ENCODE measurements around the gene CIITA. TPM values are rescaled to one million over a fixed set of nuclear protein-coding genes. Genes with fewer than 3 reads are reported as not detected.

Gene CIITA
- total RNA-seq, 2 donors from 2014 or later: 25.2 to 31.0 TPM

DNA sequence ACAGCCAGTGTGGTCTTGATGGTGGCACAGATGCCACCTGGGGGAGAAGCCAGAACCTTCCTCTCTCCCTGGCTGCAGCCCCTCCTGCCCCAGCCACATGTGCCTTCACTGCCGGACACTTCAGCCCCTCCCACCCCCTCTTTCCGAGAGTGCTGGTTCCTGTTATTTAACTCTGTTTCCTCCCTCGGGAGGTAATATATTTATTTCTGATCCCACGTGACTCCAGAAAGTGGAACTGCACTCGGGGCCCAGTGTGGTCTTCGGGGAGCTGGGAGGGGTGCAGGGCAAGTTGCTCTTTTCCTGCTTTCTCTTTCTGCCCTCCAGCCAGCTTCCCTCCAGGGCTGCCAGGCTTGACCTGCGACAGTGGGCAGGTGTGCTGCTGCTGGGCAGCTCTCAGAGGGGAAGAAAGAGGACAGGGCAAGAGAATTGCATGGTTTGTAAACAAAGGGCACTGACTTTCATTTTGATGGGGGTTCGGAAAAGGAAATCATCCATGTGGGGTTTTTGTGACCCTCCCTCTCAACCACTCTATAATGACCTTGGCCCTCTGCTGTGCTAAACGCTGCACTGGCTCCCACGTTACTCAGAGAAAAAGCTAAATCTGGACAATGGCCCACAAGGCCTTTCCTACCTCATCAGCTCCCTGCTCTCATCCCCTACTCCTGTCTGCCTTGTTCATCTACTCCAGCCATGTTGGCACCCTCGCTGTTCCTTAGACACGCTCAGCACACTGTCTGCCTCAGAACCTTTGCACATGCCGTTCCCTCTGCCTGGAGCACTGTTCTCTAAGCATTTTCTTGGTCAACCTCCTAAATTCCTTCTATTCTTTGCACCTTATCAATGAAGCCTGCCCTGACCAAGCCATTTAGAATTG is 8.2 kb upstream of the CIITA start:
- no peak for ATAC-seq (ENCODE audit: insufficient number of reproducible peaks, low FRiP score, low read depth)
- peak overlapping the region in 1 of 2 donors; percentile 10 for H3K27ac ChIP-seq

DNA sequence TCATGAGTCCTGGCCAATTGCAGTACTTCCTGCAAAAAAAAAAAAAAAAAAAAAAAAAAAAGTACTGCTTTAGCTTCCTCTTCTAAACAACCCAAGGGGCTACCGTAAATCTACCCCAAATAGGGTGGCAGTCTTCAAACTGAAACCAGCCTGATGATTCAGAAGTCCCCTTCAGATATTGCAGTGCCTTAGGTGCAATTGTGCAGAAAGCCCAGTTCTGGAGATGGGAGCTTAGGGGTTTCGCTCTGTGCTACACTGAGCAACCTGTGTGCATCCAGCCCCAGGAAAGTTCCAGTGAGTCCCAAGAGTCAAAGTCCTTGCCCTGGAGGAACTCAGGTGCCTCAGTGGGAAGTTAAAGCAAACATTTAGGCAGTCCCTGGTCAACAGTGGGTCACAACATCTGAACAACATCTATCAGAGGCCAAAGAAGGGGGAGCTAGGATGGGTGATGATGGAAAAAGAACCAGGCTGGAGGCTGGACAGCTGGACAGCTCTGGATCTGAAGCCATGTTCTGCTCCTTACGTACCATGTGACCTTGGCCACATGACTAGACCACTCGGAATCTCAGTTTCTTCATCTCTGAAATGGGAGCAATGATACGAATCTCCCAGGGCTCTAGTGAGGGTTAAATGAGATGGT is 6.7 kb upstream of the CIITA start:
- no peak overlapping the region for H3K27ac ChIP-seq

More for the DNA sequence above, 8.2 kb upstream of the CIITA start:
- peak overlapping the region; percentile 20 for H3K4me3 ChIP-seq
- TF ChIP-seq, protein P1, sequence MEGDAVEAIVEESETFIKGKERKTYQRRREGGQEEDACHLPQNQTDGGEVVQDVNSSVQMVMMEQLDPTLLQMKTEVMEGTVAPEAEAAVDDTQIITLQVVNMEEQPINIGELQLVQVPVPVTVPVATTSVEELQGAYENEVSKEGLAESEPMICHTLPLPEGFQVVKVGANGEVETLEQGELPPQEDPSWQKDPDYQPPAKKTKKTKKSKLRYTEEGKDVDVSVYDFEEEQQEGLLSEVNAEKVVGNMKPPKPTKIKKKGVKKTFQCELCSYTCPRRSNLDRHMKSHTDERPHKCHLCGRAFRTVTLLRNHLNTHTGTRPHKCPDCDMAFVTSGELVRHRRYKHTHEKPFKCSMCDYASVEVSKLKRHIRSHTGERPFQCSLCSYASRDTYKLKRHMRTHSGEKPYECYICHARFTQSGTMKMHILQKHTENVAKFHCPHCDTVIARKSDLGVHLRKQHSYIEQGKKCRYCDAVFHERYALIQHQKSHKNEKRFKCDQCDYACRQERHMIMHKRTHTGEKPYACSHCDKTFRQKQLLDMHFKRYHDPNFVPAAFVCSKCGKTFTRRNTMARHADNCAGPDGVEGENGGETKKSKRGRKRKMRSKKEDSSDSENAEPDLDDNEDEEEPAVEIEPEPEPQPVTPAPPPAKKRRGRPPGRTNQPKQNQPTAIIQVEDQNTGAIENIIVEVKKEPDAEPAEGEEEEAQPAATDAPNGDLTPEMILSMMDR (IDR thresholded peaks at IDR 0.05): no peak
- H3K9me3 ChIP-seq: no peaks in the 10 kb centered on the region
- no peaks in the 10 kb centered on the region for H3K36me3 ChIP-seq
- H3K4me1 ChIP-seq (ENCODE audit: control insufficient read depth in 1 of 2, low read depth in 2 of 2): no peaks in the 10 kb centered on the region
- no peaks in the 10 kb centered on the region for H3K27me3 ChIP-seq (replicated peaks; ENCODE audit: insufficient read depth)
- no peak for DNase-seq (ENCODE audit: low spot score)

DNA sequence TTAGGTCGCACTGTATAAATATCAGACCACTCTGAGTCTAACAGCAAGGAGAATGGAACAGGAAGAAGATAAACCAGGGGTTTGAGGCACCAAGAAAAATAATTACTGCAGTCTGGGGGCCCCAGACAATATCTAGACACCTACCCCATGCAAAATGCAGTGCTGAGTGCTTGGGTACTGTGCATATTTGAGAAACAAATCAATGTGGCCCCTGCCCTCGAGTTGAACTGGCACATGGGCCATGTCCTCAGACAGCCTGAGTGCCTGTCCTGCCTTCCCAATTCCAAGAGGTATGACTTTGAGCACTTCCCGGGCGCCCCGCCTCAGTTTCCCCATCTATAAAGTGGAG is 6.2 kb upstream of the CIITA start:
- ATAC-seq (ENCODE audit: insufficient number of reproducible peaks, low FRiP score, low read depth): no peak
- no peaks in the 10 kb centered on the region for H3K27me3 ChIP-seq (replicated peaks; ENCODE audit: insufficient read depth)

More for the DNA sequence above, 6.7 kb upstream of the CIITA start:
- Histone ChIP-seq H3K4me1 (ENCODE audit: control insufficient read depth in 1 of 2, low read depth in 2 of 2) (no peaks in the 10 kb centered on the region), H3K4me3 (no peak overlapping the region), H3K9me3 (no peaks in the 10 kb centered on the region), H3K27me3 (replicated peaks; ENCODE audit: insufficient read depth) (no peaks in the 10 kb centered on the region), H3K36me3 (no peaks in the 10 kb centered on the region)
- TF ChIP-seq, protein P1 (IDR thresholded peaks at IDR 0.05): no peak
- ATAC-seq (ENCODE audit: insufficient number of reproducible peaks, low FRiP score, low read depth): no peak
- no peak for DNase-seq (ENCODE audit: low spot score)

DNA sequence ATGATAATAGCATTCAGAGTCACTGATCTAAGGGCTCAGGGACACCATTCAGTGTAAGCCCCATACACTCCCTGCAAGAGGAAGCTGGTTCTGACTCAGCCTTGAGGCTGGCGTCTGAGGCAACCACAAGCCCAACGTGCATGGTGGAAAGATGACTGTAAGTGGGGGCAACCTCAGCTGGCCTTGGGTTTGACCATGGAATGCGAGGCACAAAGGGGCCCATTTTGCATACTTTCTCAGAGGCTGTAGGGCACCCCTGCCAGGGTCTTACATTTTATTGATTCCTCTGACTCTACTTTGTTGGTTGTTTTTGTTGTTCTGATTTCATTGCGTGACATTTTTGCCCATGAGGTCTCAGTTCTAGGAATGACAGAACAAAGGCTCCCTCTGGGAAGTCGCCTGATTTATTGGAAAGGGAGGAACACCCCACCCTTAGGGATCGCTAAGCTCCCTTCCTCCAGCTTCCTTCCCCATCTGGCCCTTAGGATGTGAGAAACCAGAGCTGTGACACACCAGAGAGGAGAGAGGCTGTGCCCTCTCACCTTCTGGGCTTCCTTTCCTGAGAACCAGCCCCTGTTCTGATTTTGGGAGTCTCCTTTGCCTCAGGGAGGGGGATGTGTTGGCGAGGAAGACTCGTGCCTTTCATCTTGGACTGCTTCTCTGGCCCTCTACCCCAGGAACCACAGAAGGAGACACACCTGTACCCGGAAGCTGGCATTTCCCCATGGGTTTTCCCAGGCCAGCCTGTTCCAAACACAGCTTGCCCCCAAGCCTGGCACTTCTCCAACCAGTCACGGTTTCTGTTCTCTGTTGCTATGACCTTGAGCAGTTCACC is 5.6 kb upstream of the CIITA start:
- no peak for ATAC-seq (ENCODE audit: insufficient number of reproducible peaks, low FRiP score, low read depth)
- Histone ChIP-seq H3K4me1 (ENCODE audit: control insufficient read depth in 1 of 2, low read depth in 2 of 2) (no peaks in the 10 kb centered on the region), H3K36me3 (no peaks in the 10 kb centered on the region), H3K4me3 (no peak overlapping the region), H3K27me3 (replicated peaks; ENCODE audit: insufficient read depth) (no peaks in the 10 kb centered on the region), H3K9me3 (no peaks in the 10 kb centered on the region), H3K27ac (peak overlapping the region in 1 of 2 donors; percentile 16)
- no peak for DNase-seq (ENCODE audit: low spot score)
- TF ChIP-seq, protein P1 (IDR thresholded peaks at IDR 0.05): no peak

More for the DNA sequence above, 6.2 kb upstream of the CIITA start:
- no peak for DNase-seq (ENCODE audit: low spot score)
- H3K9me3 ChIP-seq: no peaks in the 10 kb centered on the region
- no peak overlapping the region for H3K4me3 ChIP-seq
- no peaks in the 10 kb centered on the region for H3K36me3 ChIP-seq
- TF ChIP-seq, protein P1 (IDR thresholded peaks at IDR 0.05): no peak
- peak overlapping the region in 1 of 2 donors; percentile 16 for H3K27ac ChIP-seq
- no peaks in the 10 kb centered on the region for H3K4me1 ChIP-seq (ENCODE audit: control insufficient read depth in 1 of 2, low read depth in 2 of 2)

DNA sequence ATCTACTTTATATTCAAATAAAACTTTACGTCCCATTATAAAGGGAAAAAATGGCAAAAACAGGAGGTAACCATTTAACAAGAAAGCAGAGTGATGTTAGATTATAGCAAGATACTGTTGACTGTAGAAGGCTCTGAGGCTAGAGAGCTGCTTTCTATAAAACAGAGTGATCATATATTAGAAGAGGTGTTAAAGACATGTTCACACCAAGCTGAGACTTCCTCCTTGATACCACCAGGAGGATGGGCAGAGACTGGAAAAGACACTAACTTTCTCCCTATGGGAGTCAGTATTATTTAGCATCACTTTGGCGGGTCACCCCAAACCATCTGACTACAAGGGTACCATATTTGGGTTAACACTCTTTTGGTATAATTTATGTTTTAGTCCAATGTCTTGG is 687 bp upstream of the CIITA start:
- no peak for ATAC-seq (ENCODE audit: insufficient number of reproducible peaks, low FRiP score, low read depth)
- H3K4me1 ChIP-seq (ENCODE audit: control insufficient read depth in 1 of 2, low read depth in 2 of 2): peaks cover 6 to 18% of the 10 kb centered on the region in 2 donors
- no peak overlapping the region for H3K27ac ChIP-seq
- DNase-seq (ENCODE audit: low spot score): no peak
- no peaks in the 10 kb centered on the region for H3K36me3 ChIP-seq
- no peak overlapping the region for H3K4me3 ChIP-seq
- H3K9me3 ChIP-seq: no peaks in the 10 kb centered on the region
- no peaks in the 10 kb centered on the region for H3K27me3 ChIP-seq (replicated peaks; ENCODE audit: insufficient read depth)
- TF ChIP-seq, protein P1 (IDR thresholded peaks at IDR 0.05): no peak
